Ovary (tissue), 3 donors: Measurements from ENCODE around the gene HINT3.

ENCODE experiments used
- CTCF ChIP-seq, 3 donors: fragments of 450-650 bp in 2 of 3; fragments of 200-600 bp in 1 of 3; IDR thresholded peaks; one replicate each; pipeline versions ENCODE4 v1.5.1 to v1.8.0; 2016 to 2022; ENCODE audit warnings: antibody characterized with exemption in 3 of 3, mild to moderate bottlenecking in 1 of 3
- EP300 ChIP-seq: sonication (generic); formaldehyde crosslinking; IDR thresholded peaks from one replicate; pipeline ENCODE4 v1.6.1; 2017; ENCODE audit warnings: antibody characterized with exemption
- POLR2A ChIP-seq: fragments of 450-650 bp; IDR thresholded peaks from one replicate; pipeline ENCODE4 v1.6.1; 2017; ENCODE audit warnings: antibody characterized with exemption, mild to moderate bottlenecking, moderate library complexity
- donor health status: DM: no; HTN: no; CAD: no.

GRCh38 chr6:125959041-125959440, 2.5 kb downstream of the HINT3 start:
- TF ChIP-seq CTCF (IDR thresholded peaks at IDR 0.05) = no peak
- no peak for TF ChIP-seq POLR2A
- TF ChIP-seq EP300 = no peak
